ENCODE data around the gene KCNK3. TPM values are rescaled to one million over a fixed set of nuclear protein-coding genes. Genes with fewer than 3 reads are reported as not detected.

Gene KCNK3
- total and polyA plus RNA-seq, 10 of the 15 experiments (the other 5 are each of a cell fraction or from before 2014, with no cell fraction given), result 0.13 TPM; not detected in 9

DNA sequence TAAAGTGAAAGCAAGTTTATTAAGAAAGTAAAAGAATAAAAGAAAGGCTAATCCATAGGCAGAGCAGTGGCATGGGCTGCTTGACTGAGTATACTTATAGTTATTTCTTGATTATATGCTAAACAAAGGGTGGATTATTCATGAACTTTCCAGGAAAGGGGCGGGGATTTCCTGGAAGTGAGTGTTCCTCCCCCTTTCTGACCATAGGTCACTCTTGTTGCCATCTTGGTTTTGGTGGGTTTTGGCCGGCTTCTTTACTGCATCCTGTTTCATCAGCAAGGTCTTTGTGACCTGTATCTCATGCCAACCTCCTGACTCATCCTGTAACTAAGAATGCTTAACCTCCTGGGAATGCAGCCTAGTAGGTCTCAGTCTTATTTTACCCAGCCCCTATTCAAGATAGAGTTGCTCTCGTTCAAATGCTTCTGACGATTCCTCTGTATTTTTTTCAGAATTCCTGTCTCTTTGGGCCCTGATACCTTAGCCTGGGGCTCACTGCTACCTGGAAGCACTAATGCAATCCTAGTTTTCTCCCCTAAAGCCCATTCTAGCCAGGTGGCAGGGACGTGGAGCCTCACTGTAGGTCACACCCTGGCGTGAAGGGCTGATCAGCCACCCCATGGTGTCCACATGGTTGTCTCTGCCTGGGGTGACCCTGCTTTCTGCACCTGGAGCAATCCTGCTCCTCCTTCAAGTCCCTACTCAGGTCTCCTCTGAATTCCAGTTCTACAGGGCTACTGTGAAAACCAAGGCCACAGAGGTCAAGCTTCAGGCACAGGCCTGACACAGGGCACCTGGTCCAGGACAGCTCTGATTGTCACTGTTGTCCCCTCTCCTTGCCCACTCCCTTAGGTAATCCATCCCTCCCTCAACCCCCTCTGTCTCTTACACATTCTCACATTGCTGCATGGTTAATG, 65.6 kb downstream of the KCNK3 start:
- H3K27me3 ChIP-seq (replicated peaks in 1 of 2; ENCODE audit: control insufficient read depth in 2 of 2, insufficient read depth in 2 of 2, low read length in 1 of 2), result no peaks in the 10 kb centered on the region
- no peaks in the 10 kb centered on the region for H3K36me3 ChIP-seq (ENCODE audit: control insufficient read depth in 2 of 2, insufficient read depth in 2 of 2, low read length in 1 of 2)
- no peak overlapping the region; the same call in 1 of the 2 replicates for H3K9ac ChIP-seq (ENCODE audit: control insufficient read depth, insufficient read depth, low read length)
- RAD21 ChIA-PET (ENCODE audit: unreplicated experiment), result no interaction called here
- peak; percentile 75 for ATAC-seq
- peak overlapping the region; percentile 59 for H3K27ac ChIP-seq (ENCODE audit: control insufficient read depth, insufficient read depth)
- CTCF ChIA-PET, result interaction anchor here (0.9 to 3.7 kb wide), 3 partner anchors 8 to 12 kb away, joined by 3 to 22 read pairs (median 4); no protein-coding TSS in a partner anchor
- peak; percentile 27 for FAIRE-seq
- H3K4me3 ChIP-seq, result no peak overlapping the region
- in situ Hi-C loops (cut with MboI), result no loop called here
- no peaks in the 10 kb centered on the region for H3K9me3 ChIP-seq (replicated peaks; ENCODE audit: control insufficient read depth, insufficient read depth, low read length)
- intact Hi-C loops (cut with micrococcal nuclease; ENCODE audit: unreplicated experiment), result no loop called here
- no peaks in the 10 kb centered on the region for H3K79me2 ChIP-seq (ENCODE audit: control insufficient read depth, insufficient read depth, low read length)
- H3K4me1 ChIP-seq (ENCODE audit: control insufficient read depth, insufficient read depth, low read length), result peaks cover 18% of the 10 kb centered on the region
- TSS peak; percentile 82 for BruUV-seq (replicated peaks)
- no peaks in the 10 kb centered on the region for H4K20me1 ChIP-seq (ENCODE audit: control insufficient read depth, insufficient read depth)
- POLR2A ChIA-PET, result no interaction called here
- H2AFZ ChIP-seq (ENCODE audit: control insufficient read depth, low read depth, low read length), result peak overlapping the region; percentile 56
- SMC1A ChIA-PET (ENCODE audit: uncharacterized antibody, unreplicated experiment), result interaction anchor here (0.9 to 1.5 kb wide), 4 partner anchors 8 to 153 kb away, joined by 3 to 7 read pairs (median 3); no protein-coding TSS in a partner anchor
- 24% methylated on average over 6 of the region's 6 CpGs for WGBS (ENCODE audit: insufficient coverage, insufficient replicate concordance, low lambda C conversion rate, missing lambda C conversion rate)
- DNase-seq (ENCODE audit: low read depth, low spot score), result peak; percentile 73
- peak overlapping the region; percentile 27; the same call in 1 of the 2 replicates for H3K4me2 ChIP-seq (ENCODE audit: control insufficient read depth, insufficient read depth)
- TF ChIP-seq MEF2B (IDR thresholded peaks at IDR 0.05; ENCODE audit: partially characterized antibody, poor library complexity, severe bottlenecking) (peak; percentile 85), RELB (IDR thresholded peaks at IDR 0.05; ENCODE audit: low read depth) (0 out of 2 replicates have a peak, but pooled peaks have one; percentile 28), STAT1 (conservative IDR thresholded peaks at IDR 0.05) (no peak), NR2F1 (conservative IDR thresholded peaks at IDR 0.05) (peak; percentile 70), CREB1 (IDR thresholded peaks at IDR 0.05; ENCODE audit: low read depth) (0 out of 2 replicates have a peak, but pooled peaks have one; percentile 12), YY1 (IDR thresholded peaks at IDR 0.05; ENCODE audit: low read depth, low read length) (peak; percentile 33; the same call in 1 of the 2 replicates), STAT3 (IDR thresholded peaks at IDR 0.05; ENCODE audit: low read depth, low read length) (peak; percentile 77; the same call in 1 of the 2 replicates), EP300 (IDR thresholded peaks at IDR 0.05; ENCODE audit: borderline replicate concordance in 1 of 2, control insufficient read depth in 1 of 2, low read depth in 2 of 2, low read length in 2 of 2) (0 out of 4 replicates have a peak, but pooled peaks of 1 of the 2 experiments have one; percentile 12), RUNX3 (IDR thresholded peaks at IDR 0.05; ENCODE audit: low read length) (peak; percentile 32; the same call in 1 of the 2 replicates), IKZF1 (conservative IDR thresholded peaks at IDR 0.05) (peak; percentile 46), JUND (IDR thresholded peaks at IDR 0.05; ENCODE audit: low read depth, low read length) (no peak), CEBPB (IDR thresholded peaks at IDR 0.05; ENCODE audit: borderline replicate concordance in 1 of 2, low read depth in 2 of 2, low read length in 2 of 2) (peak in 1 of 2 experiments; percentile 10; a peak in 1 of 4 replicates), IKZF2 (IDR thresholded peaks at IDR 0.05) (peak; percentile 34 to 42), ASH2L (IDR thresholded peaks at IDR 0.05; ENCODE audit: borderline replicate concordance, low read depth) (no peak)
- TF ChIP-seq, protein P1, sequence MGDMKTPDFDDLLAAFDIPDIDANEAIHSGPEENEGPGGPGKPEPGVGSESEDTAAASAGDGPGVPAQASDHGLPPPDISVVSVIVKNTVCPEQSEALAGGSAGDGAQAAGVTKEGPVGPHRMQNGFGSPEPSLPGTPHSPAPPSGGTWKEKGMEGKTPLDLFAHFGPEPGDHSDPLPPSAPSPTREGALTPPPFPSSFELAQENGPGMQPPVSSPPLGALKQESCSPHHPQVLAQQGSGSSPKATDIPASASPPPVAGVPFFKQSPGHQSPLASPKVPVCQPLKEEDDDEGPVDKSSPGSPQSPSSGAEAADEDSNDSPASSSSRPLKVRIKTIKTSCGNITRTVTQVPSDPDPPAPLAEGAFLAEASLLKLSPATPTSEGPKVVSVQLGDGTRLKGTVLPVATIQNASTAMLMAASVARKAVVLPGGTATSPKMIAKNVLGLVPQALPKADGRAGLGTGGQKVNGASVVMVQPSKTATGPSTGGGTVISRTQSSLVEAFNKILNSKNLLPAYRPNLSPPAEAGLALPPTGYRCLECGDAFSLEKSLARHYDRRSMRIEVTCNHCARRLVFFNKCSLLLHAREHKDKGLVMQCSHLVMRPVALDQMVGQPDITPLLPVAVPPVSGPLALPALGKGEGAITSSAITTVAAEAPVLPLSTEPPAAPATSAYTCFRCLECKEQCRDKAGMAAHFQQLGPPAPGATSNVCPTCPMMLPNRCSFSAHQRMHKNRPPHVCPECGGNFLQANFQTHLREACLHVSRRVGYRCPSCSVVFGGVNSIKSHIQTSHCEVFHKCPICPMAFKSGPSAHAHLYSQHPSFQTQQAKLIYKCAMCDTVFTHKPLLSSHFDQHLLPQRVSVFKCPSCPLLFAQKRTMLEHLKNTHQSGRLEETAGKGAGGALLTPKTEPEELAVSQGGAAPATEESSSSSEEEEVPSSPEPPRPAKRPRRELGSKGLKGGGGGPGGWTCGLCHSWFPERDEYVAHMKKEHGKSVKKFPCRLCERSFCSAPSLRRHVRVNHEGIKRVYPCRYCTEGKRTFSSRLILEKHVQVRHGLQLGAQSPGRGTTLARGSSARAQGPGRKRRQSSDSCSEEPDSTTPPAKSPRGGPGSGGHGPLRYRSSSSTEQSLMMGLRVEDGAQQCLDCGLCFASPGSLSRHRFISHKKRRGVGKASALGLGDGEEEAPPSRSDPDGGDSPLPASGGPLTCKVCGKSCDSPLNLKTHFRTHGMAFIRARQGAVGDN (IDR thresholded peaks at IDR 0.05), result 0 out of 2 replicates have a peak, but pooled peaks have one; percentile 44
- TF ChIP-seq, protein P2, sequence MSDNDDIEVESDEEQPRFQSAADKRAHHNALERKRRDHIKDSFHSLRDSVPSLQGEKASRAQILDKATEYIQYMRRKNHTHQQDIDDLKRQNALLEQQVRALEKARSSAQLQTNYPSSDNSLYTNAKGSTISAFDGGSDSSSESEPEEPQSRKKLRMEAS (IDR thresholded peaks at IDR 0.05; ENCODE audit: low read depth, low read length), result no peak
